Measurements from ENCODE around the gene CEP72. TPM values are rescaled to one million over a fixed set of nuclear protein-coding genes. Genes with fewer than 3 reads are reported as not detected.

CEP72 gene
- total and polyA plus RNA-seq, 11 donors = 0.58 to 4.1 (median 1.6) TPM

DNA sequence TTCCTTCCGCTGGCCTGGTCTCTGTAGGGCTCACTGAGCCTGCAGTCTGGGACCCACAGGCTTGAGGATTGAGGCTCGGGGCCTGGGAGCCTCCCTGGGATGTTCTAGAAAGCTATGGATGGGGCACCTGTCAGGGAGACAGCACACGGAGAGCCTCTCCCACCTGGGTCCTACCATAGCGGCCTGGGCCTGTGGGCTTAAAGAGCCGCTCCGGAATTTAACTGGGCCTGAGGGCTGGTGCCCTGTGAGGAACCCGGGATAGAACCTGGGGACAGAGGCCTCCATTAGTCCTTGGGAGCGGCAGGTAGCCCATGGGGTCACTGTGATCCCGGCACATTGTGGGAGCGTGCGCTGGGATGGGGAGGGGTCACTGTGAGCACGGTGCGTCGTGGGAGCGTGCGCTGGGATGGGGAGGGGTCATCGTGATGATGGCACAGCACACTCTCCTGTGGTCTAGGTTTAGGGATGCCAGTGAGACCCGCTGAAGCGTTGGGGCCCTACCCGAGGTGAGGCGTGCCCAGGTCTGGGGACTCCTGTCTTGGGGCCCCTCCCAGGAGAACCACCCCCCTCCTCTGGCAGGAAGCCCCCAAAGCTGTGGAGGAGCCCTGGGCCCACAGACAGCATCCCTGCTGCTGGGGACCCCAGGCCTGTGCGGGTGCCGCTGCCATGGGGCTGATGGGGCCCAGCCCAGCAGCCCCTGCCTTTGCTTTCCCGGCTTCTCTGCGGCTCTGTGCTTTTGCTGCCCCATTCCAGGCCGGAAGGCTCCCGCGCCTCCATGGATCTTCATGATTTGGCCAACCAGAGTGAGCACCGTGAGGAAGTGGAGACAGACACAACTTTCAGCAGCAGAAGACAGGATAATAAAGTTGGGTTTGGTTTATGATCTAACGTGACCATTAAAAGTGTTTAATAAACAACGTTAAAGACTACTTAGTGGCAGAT is 3.4 kb upstream of the CEP72 start:
- Histone ChIP-seq H3K9me3 (no peaks in the 10 kb centered on the region), H3K4me1 (peaks cover 0 to 16% (median 5%) of the 10 kb centered on the region in 12 donors), H3K36me3 (no peaks in the 10 kb centered on the region), H3K27me3 (peaks cover 0 to 20% (median 4%) of the 10 kb centered on the region in 9 donors), H3K4me3 (no peak overlapping the region), H3K27ac (no peak overlapping the region)
- WGBS, 4 donors = 77 to 92% (median 83%) methylated on average over 15 to 31 of the region's 31 CpGs
- DNase-seq = peak in 2 of 5 donors; percentile 13 to 17
- intact Hi-C loops (cut with DNase I) = no loop called here
- no peak for ATAC-seq
- no peak for TF ChIP-seq POLR2A (IDR thresholded peaks at IDR 0.05)
- TF ChIP-seq, protein P1, sequence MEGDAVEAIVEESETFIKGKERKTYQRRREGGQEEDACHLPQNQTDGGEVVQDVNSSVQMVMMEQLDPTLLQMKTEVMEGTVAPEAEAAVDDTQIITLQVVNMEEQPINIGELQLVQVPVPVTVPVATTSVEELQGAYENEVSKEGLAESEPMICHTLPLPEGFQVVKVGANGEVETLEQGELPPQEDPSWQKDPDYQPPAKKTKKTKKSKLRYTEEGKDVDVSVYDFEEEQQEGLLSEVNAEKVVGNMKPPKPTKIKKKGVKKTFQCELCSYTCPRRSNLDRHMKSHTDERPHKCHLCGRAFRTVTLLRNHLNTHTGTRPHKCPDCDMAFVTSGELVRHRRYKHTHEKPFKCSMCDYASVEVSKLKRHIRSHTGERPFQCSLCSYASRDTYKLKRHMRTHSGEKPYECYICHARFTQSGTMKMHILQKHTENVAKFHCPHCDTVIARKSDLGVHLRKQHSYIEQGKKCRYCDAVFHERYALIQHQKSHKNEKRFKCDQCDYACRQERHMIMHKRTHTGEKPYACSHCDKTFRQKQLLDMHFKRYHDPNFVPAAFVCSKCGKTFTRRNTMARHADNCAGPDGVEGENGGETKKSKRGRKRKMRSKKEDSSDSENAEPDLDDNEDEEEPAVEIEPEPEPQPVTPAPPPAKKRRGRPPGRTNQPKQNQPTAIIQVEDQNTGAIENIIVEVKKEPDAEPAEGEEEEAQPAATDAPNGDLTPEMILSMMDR (IDR thresholded peaks at IDR 0.05) = no peak

DNA sequence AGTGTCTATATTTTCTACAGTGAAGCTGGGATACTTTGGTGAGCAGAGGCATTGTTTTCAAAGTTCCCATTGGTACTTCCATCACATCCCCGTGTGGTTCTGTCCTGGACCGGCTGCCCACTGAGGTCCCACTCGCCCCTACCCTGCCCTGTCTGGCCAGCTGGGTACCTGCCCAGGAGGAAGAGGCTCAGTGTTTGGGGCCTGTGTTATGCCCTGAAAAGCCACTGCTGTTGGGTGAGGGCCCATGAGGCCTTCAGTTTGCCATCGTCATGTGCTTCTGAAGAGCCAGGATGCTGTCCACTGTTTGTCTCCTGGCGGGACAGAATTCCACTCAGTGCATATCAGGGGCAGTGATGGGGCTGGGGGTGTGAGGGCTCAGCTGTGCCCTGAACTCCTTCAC is 2.6 kb upstream of the CEP72 start:
- TF ChIP-seq, protein P1 (IDR thresholded peaks at IDR 0.05) = no peak
- no peak for TF ChIP-seq POLR2A (IDR thresholded peaks at IDR 0.05)
- 81 to 94% (median 88%) methylated on average over 4 to 5 of the region's 5 CpGs for WGBS, 4 donors

DNA sequence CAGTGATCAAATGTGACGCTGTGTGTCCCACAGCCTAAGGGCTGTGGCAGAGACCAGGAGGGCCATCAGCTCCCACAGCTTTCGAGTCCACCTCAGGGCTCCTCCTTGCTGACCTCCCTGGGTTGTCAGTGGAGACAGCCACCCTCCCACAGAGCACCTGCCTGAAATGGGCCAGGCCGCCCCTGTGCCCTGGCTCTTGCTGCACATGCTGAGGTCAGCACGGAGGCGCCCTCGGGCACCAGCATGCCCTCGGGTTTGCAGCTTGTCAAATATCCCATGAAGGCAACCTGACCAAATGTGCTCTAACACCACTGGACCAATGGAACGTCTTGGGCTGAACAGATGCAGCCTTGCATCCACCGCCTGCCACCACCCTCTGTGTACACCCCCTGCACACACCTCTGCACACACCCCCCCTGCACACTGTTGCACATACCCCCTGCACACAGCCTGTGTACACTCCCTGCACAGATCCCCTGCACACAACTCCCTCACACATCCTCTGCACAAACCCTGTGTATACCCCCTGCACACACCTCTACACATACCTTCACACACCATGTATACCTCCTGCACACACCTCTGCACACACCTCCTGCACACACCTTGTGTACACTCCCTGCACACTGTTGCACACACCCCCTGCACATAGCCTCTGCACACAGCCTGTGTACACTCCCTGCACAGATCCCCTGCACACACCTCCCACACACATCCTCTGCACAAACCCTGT is 2.0 kb upstream of the CEP72 start:
- peaks cover 0 to 20% (median 0%) of the 10 kb centered on the region in 9 donors for H3K27me3 ChIP-seq
- no peak for ATAC-seq
- no peak overlapping the region for H3K4me3 ChIP-seq
- H3K27ac ChIP-seq = no peak overlapping the region
- peaks cover 0 to 16% (median 5%) of the 10 kb centered on the region in 12 donors for H3K4me1 ChIP-seq
- 86 to 94% (median 90%) methylated on average over 6 to 9 of the region's 9 CpGs for WGBS, 4 donors
- peaks cover 0 to under 1% (median 0%) of the 10 kb centered on the region in 12 donors for H3K9me3 ChIP-seq
- H3K36me3 ChIP-seq = no peaks in the 10 kb centered on the region
- DNase-seq = peak in 2 of 5 donors; percentile 14 to 16
- intact Hi-C loops (cut with DNase I) = loop anchor here in 1 of 10 donors (10.0 kb wide), 1 partner anchor 135 kb away; no protein-coding TSS in a partner anchor
- no peak for TF ChIP-seq POLR2A (IDR thresholded peaks at IDR 0.05)
- TF ChIP-seq, protein P1 (IDR thresholded peaks at IDR 0.05) = no peak

More for the DNA sequence above, 2.6 kb upstream of the CEP72 start:
- Histone ChIP-seq H3K9me3 (no peaks in the 10 kb centered on the region), H3K27me3 (peaks cover 0 to 20% (median 3%) of the 10 kb centered on the region in 9 donors), H3K4me3 (no peak overlapping the region), H3K4me1 (peaks cover 0 to 16% (median 5%) of the 10 kb centered on the region in 12 donors), H3K36me3 (no peaks in the 10 kb centered on the region), H3K27ac (no peak overlapping the region)
- ATAC-seq (no peak), DNase-seq (peak in 2 of 5 donors; percentile 4 to 16)
- intact Hi-C loops (cut with DNase I) = no loop called here

All from heart left ventricle (tissue), 16 donors.